Measurements from ENCODE around the gene ITGB2. TPM values are rescaled to one million over a fixed set of nuclear protein-coding genes. Genes with fewer than 3 reads are reported as not detected.

ITGB2 gene
- total RNA-seq, 4 donors from 2014 or later = 18.4 to 40.7 (median 20.4) TPM

GRCh38 chr21:44926331-44927101 lies 5.8 kb upstream of the ITGB2 start:
- DNase-seq (ENCODE audit: low spot score in 2 of 2) = no peak
- no peak overlapping the region for H3K4me3 ChIP-seq (ENCODE audit: low read depth, poor library complexity, severe bottlenecking)

GRCh38 chr21:44925378-44925755 lies 4.7 kb upstream of the ITGB2 start:
- WGBS, 2 donors = 78 to 79% methylated on average over 1 of the region's 1 CpG

More at GRCh38 chr21:44926331-44927101, 5.8 kb upstream of the ITGB2 start:
- TF ChIP-seq CTCF (IDR thresholded peaks at IDR 0.05) (no peak), POLR2A (IDR thresholded peaks at IDR 0.05) (no peak)
- intact Hi-C loops (cut with DNase I; ENCODE audit: low total_unique reads) = no loop called here
- WGBS, 2 donors = 65 to 69% methylated on average over 24 of the region's 24 CpGs

GRCh38 chr21:44924606-44925377 lies 4.1 kb upstream of the ITGB2 start:
- no peak for TF ChIP-seq POLR2A (IDR thresholded peaks at IDR 0.05)
- intact Hi-C loops (cut with DNase I; ENCODE audit: low total_unique reads) = no loop called here
- 55 to 56% methylated on average over 10 of the region's 10 CpGs for WGBS, 2 donors
- H3K4me3 ChIP-seq (ENCODE audit: low read depth, poor library complexity, severe bottlenecking) = no peak overlapping the region
- DNase-seq (ENCODE audit: low spot score in 2 of 2) = no peak

More at GRCh38 chr21:44925378-44925755, 4.7 kb upstream of the ITGB2 start:
- no peak for DNase-seq (ENCODE audit: low spot score in 2 of 2)
- TF ChIP-seq POLR2A (IDR thresholded peaks at IDR 0.05) (no peak), CTCF (IDR thresholded peaks at IDR 0.05) (no peak)
- intact Hi-C loops (cut with DNase I; ENCODE audit: low total_unique reads) = no loop called here
- no peak overlapping the region for H3K4me3 ChIP-seq (ENCODE audit: low read depth, poor library complexity, severe bottlenecking)

GRCh38 chr21:44923480-44924084 lies 2.9 kb upstream of the ITGB2 start:
- intact Hi-C loops (cut with DNase I; ENCODE audit: low total_unique reads) = no loop called here
- WGBS, 2 donors = 83 to 87% methylated on average over 10 of the region's 10 CpGs
- H3K4me3 ChIP-seq (ENCODE audit: low read depth, poor library complexity, severe bottlenecking) = no peak overlapping the region
- TF ChIP-seq CTCF (IDR thresholded peaks at IDR 0.05) (no peak), POLR2A (IDR thresholded peaks at IDR 0.05) (no peak)
- no peak for DNase-seq (ENCODE audit: low spot score in 2 of 2)

GRCh38 chr21:44921928-44922327 lies 1.2 kb upstream of the ITGB2 start:
- intact Hi-C loops (cut with DNase I; ENCODE audit: low total_unique reads) = no loop called here
- WGBS, 2 donors = 60 to 66% methylated on average over 5 of the region's 5 CpGs
- TF ChIP-seq POLR2A (IDR thresholded peaks at IDR 0.05) (no peak), CTCF (IDR thresholded peaks at IDR 0.05) (no peak)
- no peak for DNase-seq (ENCODE audit: low spot score in 2 of 2)
- H3K4me3 ChIP-seq (ENCODE audit: low read depth, poor library complexity, severe bottlenecking) = no peak overlapping the region

Measured in lower leg skin (tissue), 4 donors.